Activated naive CD4-positive, alpha-beta T cell treated with anti-CD3 and anti-CD28 coated beads, Interleukin-2, amount 50 U/mL, for 24 hours (primary cell): Measurements from ENCODE around the gene ARL17B.
"Not testable (repeated sequence)": the region's sequence is repeated elsewhere in the genome, so short reads cannot be mapped to it uniquely, and the experiment has no call there.

Experiments
- H3K27ac Mint-ChIP-seq: one replicate; pipeline ENCODE4 v1.8.0; 2021; ENCODE audit warnings: mild to moderate bottlenecking, mixed read lengths
- H3K27me3 Mint-ChIP-seq: one replicate; pipeline ENCODE4 v1.8.0; 2021; ENCODE audit warnings: mixed read lengths
- H3K36me3 Mint-ChIP-seq: one replicate; pipeline ENCODE4 v1.8.0; 2021; ENCODE audit warnings: mixed read lengths
- H3K4me1 Mint-ChIP-seq: one replicate; pipeline ENCODE4 v1.8.0; 2021; ENCODE audit warnings: mixed read lengths
- H3K4me3 Mint-ChIP-seq: one replicate; pipeline ENCODE4 v1.8.0; 2021; ENCODE audit warnings: mild to moderate bottlenecking, mixed read lengths
- H3K9me3 Mint-ChIP-seq: one replicate; pipeline ENCODE4 v1.8.0; 2021; ENCODE audit warnings: mixed read lengths

ARL17B gene

DNA sequence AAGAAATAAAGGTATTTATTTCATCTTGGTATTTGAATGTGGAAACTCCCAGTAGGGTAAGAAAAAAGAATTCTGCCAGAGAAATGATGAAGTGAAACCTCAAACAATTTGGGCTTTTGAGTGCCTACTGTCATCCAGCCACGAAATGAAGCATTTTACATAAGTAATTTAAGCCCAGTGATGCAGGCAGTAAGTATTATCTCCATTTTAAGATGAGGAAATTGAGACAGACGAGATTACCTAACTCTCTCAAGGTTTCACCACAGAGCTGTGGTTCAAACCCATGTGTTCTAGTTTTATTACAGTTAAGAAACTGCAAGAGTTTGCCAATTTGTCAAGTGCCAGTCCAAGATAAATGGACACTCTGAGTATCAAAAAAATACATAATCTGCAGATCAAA, 13.2 kb downstream of the ARL17B start:
- not testable (repeated sequence) for H3K4me3 Mint-ChIP-seq, H3K27ac Mint-ChIP-seq, H3K9me3 Mint-ChIP-seq, H3K27me3 Mint-ChIP-seq, H3K36me3 Mint-ChIP-seq, H3K4me1 Mint-ChIP-seq

DNA sequence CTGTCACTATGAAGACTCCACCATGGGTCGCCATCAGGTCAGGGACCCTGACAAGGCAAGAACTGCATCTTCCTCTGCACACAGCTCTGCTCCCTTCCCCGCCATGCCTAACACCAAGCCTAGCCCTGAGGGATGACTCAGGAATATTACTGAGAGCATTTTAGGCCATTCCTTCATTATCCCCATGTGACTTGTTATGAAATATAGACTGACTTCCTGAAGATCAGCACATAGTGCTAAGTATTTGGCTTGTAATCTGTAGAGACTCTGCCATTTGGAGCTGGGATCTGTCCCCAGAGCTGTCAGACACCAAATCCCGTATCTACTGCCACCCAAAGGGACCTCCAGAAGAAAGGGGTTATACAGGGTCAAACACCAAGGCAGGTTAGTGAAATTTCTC, 19.4 kb downstream of the ARL17B start:
- H3K4me3 Mint-ChIP-seq, H3K9me3 Mint-ChIP-seq, H3K4me1 Mint-ChIP-seq, H3K27me3 Mint-ChIP-seq, H3K27ac Mint-ChIP-seq, H3K36me3 Mint-ChIP-seq: not testable (repeated sequence)

GRCh38 chr17:46341220-46341619, 20.3 kb downstream of the ARL17B start:
- not testable (repeated sequence) for H3K27ac Mint-ChIP-seq, H3K36me3 Mint-ChIP-seq, H3K27me3 Mint-ChIP-seq, H3K4me3 Mint-ChIP-seq, H3K4me1 Mint-ChIP-seq, H3K9me3 Mint-ChIP-seq

- not testable (repeated sequence) for H3K4me1 Mint-ChIP-seq, H3K27ac Mint-ChIP-seq, H3K36me3 Mint-ChIP-seq, H3K4me3 Mint-ChIP-seq, H3K9me3 Mint-ChIP-seq, H3K27me3 Mint-ChIP-seq
Observed at GRCh38 chr17:46294831-46295230, 66.7 kb downstream of the ARL17B start, which contains the start of gene LRRC37A. Gene LRRC37A, plus strand, starts transcription at chr17:46295131. Its CDS starts 3 bp downstream, at chr17:46295134.

DNA sequence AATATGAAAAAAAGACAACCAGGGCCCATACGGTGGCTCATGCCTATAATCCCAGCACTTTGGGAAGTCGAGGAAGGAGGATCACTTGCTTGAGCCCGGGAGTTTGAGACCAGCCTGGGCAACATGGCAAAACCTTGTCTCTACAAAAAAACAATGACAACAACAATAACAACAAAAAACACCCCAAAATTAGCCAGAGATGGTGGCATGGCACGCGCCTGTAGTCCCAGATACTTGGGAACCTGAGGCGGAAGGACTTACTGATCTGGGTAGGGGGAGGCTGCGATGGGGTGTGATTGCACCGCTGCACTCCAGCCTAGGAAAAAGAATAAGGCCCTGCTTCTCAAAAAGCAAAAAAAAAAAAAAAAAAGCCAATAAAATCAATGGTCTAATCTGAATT, 69.9 kb downstream of the ARL17B start:
- H3K4me1 Mint-ChIP-seq: peaks cover 11% of the 10 kb centered on the region
- H3K27ac Mint-ChIP-seq, H3K36me3 Mint-ChIP-seq, H3K9me3 Mint-ChIP-seq, H3K27me3 Mint-ChIP-seq, H3K4me3 Mint-ChIP-seq: not testable (repeated sequence)

- H3K36me3 Mint-ChIP-seq, H3K9me3 Mint-ChIP-seq, H3K4me3 Mint-ChIP-seq, H3K27me3 Mint-ChIP-seq, H3K27ac Mint-ChIP-seq: not testable (repeated sequence)
- H3K4me1 Mint-ChIP-seq: peaks cover 13% of the 10 kb centered on the region
Observed at GRCh38 chr17:46290906-46291546, 70.5 kb downstream of the ARL17B start.

DNA sequence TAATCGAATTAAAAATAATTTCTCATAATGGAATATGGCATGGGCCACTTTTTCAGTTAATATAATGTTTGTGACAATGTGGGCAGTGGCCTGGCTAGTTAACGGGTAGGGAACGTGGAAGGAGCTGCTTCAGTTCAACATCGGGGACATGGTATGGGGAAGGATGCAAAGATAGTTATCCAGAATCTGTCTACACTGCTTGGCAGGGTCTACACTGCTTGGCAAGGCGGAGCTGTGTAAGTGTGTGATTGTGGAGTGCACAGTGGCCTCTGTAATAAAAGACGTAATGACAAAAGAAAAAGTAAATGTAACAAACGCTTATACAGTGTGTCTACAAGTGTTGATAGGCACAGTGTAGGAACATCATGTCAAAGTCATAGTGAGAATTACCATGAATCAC, 74.0 kb downstream of the ARL17B start:
- H3K36me3 Mint-ChIP-seq, H3K4me3 Mint-ChIP-seq, H3K27me3 Mint-ChIP-seq, H3K9me3 Mint-ChIP-seq, H3K27ac Mint-ChIP-seq: not testable (repeated sequence)
- peaks cover 30% of the 10 kb centered on the region for H3K4me1 Mint-ChIP-seq

GRCh38 chr17:46286764-46287221, 74.8 kb downstream of the ARL17B start:
- not testable (repeated sequence) for H3K36me3 Mint-ChIP-seq, H3K4me3 Mint-ChIP-seq, H3K27me3 Mint-ChIP-seq, H3K9me3 Mint-ChIP-seq, H3K27ac Mint-ChIP-seq
- peaks cover 30% of the 10 kb centered on the region for H3K4me1 Mint-ChIP-seq

DNA sequence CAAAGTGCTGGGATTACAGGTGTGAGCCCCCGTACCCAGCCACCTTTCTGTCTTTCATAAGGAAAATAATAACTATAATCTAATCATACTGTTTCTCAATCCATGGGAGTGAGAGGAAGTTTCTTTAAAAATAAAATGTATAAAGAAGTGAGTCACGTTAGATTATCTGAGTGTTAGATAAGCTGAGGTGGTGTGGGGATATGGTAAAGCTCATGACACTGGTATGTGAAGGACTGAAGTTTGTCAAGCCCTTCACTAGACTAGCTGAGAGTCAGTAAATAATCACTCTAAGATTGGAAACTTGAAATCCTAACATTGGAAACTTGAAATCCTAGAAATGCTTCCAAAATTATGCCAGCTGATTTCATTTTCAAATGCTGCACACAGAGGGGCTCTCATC, 76.1 kb downstream of the ARL17B start:
- H3K36me3 Mint-ChIP-seq, H3K4me3 Mint-ChIP-seq, H3K27me3 Mint-ChIP-seq, H3K27ac Mint-ChIP-seq, H3K9me3 Mint-ChIP-seq: not testable (repeated sequence)
- peaks cover 25% of the 10 kb centered on the region for H3K4me1 Mint-ChIP-seq

GRCh38 chr17:46284467-46284866, 77.1 kb downstream of the ARL17B start:
- not testable (repeated sequence) for H3K36me3 Mint-ChIP-seq, H3K4me3 Mint-ChIP-seq, H3K9me3 Mint-ChIP-seq, H3K27me3 Mint-ChIP-seq
- Mint-ChIP-seq H3K4me1 (peaks cover 25% of the 10 kb centered on the region), H3K27ac (peak overlapping the region; percentile 8)

GRCh38 chr17:46282635-46283034, 78.9 kb downstream of the ARL17B start:
- not testable (repeated sequence) for H3K27ac Mint-ChIP-seq, H3K27me3 Mint-ChIP-seq, H3K36me3 Mint-ChIP-seq, H3K4me3 Mint-ChIP-seq, H3K9me3 Mint-ChIP-seq
- H3K4me1 Mint-ChIP-seq: peaks cover 25% of the 10 kb centered on the region

DNA sequence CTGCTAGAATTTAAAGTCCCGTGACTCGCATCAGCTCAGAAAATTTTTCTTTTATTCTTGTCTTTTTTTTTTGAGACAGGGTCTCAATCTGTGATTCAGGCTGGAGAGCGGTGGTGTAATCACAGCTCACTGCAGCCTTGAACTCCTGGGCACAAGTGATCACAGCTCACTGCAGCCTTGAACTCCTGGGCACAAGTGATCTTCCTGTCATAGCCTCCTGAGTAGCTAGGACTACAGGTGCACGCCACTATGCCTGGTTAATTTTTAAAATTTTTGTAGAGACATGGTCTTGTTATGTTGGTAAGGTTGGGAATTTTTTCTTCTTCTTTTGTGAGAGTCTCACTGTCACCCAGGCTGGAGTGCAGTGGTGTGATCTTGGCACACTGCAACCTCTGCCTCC, 80.2 kb downstream of the ARL17B start:
- not testable (repeated sequence) for H3K9me3 Mint-ChIP-seq, H3K4me3 Mint-ChIP-seq
- peaks cover 17% of the 10 kb centered on the region for H3K4me1 Mint-ChIP-seq

GRCh38 chr17:46276728-46277479, 84.7 kb downstream of the ARL17B start:
- H3K4me1 Mint-ChIP-seq, H3K36me3 Mint-ChIP-seq, H3K9me3 Mint-ChIP-seq: not testable (repeated sequence)

More for the DNA sequence above, 80.2 kb downstream of the ARL17B start:
- not testable (repeated sequence) for H3K36me3 Mint-ChIP-seq, H3K27ac Mint-ChIP-seq, H3K27me3 Mint-ChIP-seq

GRCh38 chr17:46274238-46274637, 87.3 kb downstream of the ARL17B start:
- Mint-ChIP-seq H3K9me3 (no peaks in the 10 kb centered on the region), H3K4me3 (no peak overlapping the region), H3K27ac (no peak overlapping the region), H3K36me3 (no peaks in the 10 kb centered on the region), H3K27me3 (no peaks in the 10 kb centered on the region), H3K4me1 (no peaks in the 10 kb centered on the region)

More at GRCh38 chr17:46276728-46277479, 84.7 kb downstream of the ARL17B start:
- not testable (repeated sequence) for H3K27ac Mint-ChIP-seq, H3K27me3 Mint-ChIP-seq, H3K4me3 Mint-ChIP-seq

- Mint-ChIP-seq H3K27ac (no peak overlapping the region), H3K27me3 (no peaks in the 10 kb centered on the region), H3K9me3 (no peaks in the 10 kb centered on the region), H3K36me3 (no peaks in the 10 kb centered on the region), H3K4me1 (no peaks in the 10 kb centered on the region), H3K4me3 (no peak overlapping the region)
Observed at GRCh38 chr17:46273541-46274236, 87.9 kb downstream of the ARL17B start.

- no peak overlapping the region for H3K4me3 Mint-ChIP-seq
- H3K36me3 Mint-ChIP-seq: no peaks in the 10 kb centered on the region
- H3K27me3 Mint-ChIP-seq: no peaks in the 10 kb centered on the region
- H3K27ac Mint-ChIP-seq: no peak overlapping the region
- peaks cover 26% of the 10 kb centered on the region for H3K4me1 Mint-ChIP-seq
- H3K9me3 Mint-ChIP-seq: no peaks in the 10 kb centered on the region
Observed at GRCh38 chr17:46270032-46270431, 91.5 kb downstream of the ARL17B start.
